Mesodermal cell (in vitro differentiated cells): ENCODE data around the gene SUSD5. TPM values are rescaled to one million over a fixed set of nuclear protein-coding genes. Genes with fewer than 3 reads are reported as not detected.

Source experiments
- H3K27ac ChIP-seq: 2 replicates; pipeline ENCODE4 v1.7.0; 2013; ENCODE audit warnings: mild to moderate bottlenecking, low read depth, low read length, moderate library complexity; ENCODE audit not compliant: severe bottlenecking
- H3K36me3 ChIP-seq: 2 replicates; pipeline ENCODE4 v1.7.1; 2013; ENCODE audit warnings: mild to moderate bottlenecking, low read length, moderate library complexity; ENCODE audit not compliant: control insufficient read depth, insufficient read depth
- H3K4me1 ChIP-seq: one replicate; pipeline ENCODE4 v1.7.1; 2013; ENCODE audit warnings: mild to moderate bottlenecking, low read length; ENCODE audit not compliant: insufficient read depth, control insufficient read depth, poor library complexity, severe bottlenecking
- H3K4me3 ChIP-seq: 2 replicates; pipeline ENCODE4 v1.7.0; 2013; ENCODE audit warnings: low read length, control low read depth, mild to moderate bottlenecking; ENCODE audit not compliant: insufficient read depth, poor library complexity, severe bottlenecking; ENCODE audit errors: extremely low read depth
- H3K9me3 ChIP-seq: 2 replicates; pipeline ENCODE4 v1.7.1; 2013; ENCODE audit warnings: mild to moderate bottlenecking, low read length, moderate library complexity; ENCODE audit not compliant: control insufficient read depth
- whole genome bisulfite sequencing, 2 experiments: methylation state at CpG; one replicate each; pipeline ENCODE4 v1.1.5; 2013; ENCODE audit warnings: missing lambda C conversion rate in 2 of 2; ENCODE audit not compliant: insufficient coverage in 2 of 2; 5-methylcytosine and 5-hydroxymethylcytosine counted together
- polyA plus RNA-seq, 2 experiments: library from polyadenylated mRNA; stranded (reverse); fragments of 50-300 nt; gene quantifications; one replicate each; pipeline ENCODE4 v1.2.3, GENCODE V29; 2013

The SUSD5 gene
- polyA plus RNA-seq (2013, experiment 1 of 2): 3.4 TPM
- polyA plus RNA-seq (2013, experiment 2 of 2): 4.0 TPM

GRCh38 chr3:33218446-33219174 lies at the start of gene SUSD5:
Gene SUSD5 (minus strand): TSS chr3:33218810. CDS start chr3:33218797, 13 bp downstream.
- no peaks in the 10 kb centered on the region for H3K36me3 ChIP-seq
- peak within 1 kb of the TSS; percentile 55 for H3K4me3 ChIP-seq
- no peaks in the 10 kb centered on the region for H3K9me3 ChIP-seq
- no peaks in the 10 kb centered on the region for H3K4me1 ChIP-seq
- WGBS, 2 experiments: 1% methylated on average over 52 to 54 of the region's 90 CpGs
- no peak within 1 kb of the TSS for H3K27ac ChIP-seq

- H3K4me3 ChIP-seq: no peak overlapping the region
- 82% methylated on average over 3 of the region's 5 CpGs; no CpG with 5 or more reads in 1 of the 2 experiments for WGBS, 2 experiments
- H3K36me3 ChIP-seq: no peaks in the 10 kb centered on the region
- H3K9me3 ChIP-seq: no peaks in the 10 kb centered on the region
- H3K27ac ChIP-seq: no peak overlapping the region
- no peaks in the 10 kb centered on the region for H3K4me1 ChIP-seq
Observed at GRCh38 chr3:33260104-33260503, 41.5 kb upstream of the SUSD5 start.

DNA sequence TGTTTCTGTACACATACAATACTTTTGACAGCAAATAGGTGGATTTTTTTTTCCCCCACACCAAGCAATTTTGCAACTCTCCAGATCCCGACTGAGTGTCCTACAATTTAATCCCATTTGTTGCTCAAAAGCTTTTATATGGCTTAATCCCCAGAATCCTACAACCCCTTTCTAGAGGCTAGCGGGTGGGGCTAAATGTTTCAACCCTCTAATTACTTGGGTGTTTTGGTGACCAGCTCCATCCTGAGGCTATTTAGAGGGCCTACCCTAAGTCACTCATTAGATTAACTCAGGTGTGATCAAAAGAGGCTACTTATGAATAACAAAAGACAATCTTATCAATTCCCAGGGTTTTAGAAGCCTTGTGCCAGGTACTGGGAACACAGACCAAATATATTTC lies 37.6 kb upstream of the SUSD5 start:
- H3K36me3 ChIP-seq: no peaks in the 10 kb centered on the region
- no peak overlapping the region for H3K4me3 ChIP-seq
- WGBS, 2 experiments: 100% methylated on average over 1 of the region's 2 CpGs
- no peaks in the 10 kb centered on the region for H3K4me1 ChIP-seq
- H3K9me3 ChIP-seq: no peaks in the 10 kb centered on the region
- H3K27ac ChIP-seq: no peak overlapping the region

GRCh38 chr3:33250712-33251111 lies 32.1 kb upstream of the SUSD5 start:
- WGBS, 2 experiments: no CpG with 5 or more reads among the region's 1 CpG
- Histone ChIP-seq H3K36me3 (no peaks in the 10 kb centered on the region), H3K9me3 (no peaks in the 10 kb centered on the region), H3K4me1 (peaks cover 7% of the 10 kb centered on the region), H3K4me3 (no peak overlapping the region), H3K27ac (no peak overlapping the region)

DNA sequence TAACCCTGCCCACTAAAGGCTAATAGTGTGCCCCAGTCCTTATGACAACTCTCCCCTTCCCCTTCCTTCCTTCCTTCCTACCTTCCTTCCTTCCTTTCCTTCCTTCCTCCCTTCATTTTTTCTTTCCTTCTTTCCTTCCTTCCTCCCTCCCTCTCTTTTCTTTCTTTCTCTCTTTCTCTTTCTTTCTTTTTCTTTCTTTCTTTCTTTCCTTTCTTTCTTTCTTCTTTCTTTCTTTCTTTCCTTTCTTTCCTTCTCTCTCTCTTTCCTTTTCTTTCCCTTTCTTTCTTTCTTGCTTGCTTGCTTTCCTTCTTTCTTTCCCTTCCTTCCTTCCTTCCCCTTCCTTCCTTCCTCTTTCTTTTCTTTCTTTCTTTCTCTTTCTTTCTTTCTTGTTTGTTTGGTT lies 28.2 kb upstream of the SUSD5 start:
- no peak overlapping the region for H3K4me3 ChIP-seq
- no peak overlapping the region for H3K27ac ChIP-seq
- no peaks in the 10 kb centered on the region for H3K36me3 ChIP-seq
- H3K4me1 ChIP-seq: peaks cover 7% of the 10 kb centered on the region
- H3K9me3 ChIP-seq: no peaks in the 10 kb centered on the region

- no peaks in the 10 kb centered on the region for H3K4me1 ChIP-seq
- no peaks in the 10 kb centered on the region for H3K9me3 ChIP-seq
- H3K36me3 ChIP-seq: no peaks in the 10 kb centered on the region
- no peak overlapping the region for H3K4me3 ChIP-seq
- no CpG with 5 or more reads among the region's 1 CpG for WGBS, 2 experiments
- no peak overlapping the region for H3K27ac ChIP-seq
Observed at GRCh38 chr3:33240261-33240660, 21.7 kb upstream of the SUSD5 start.

DNA sequence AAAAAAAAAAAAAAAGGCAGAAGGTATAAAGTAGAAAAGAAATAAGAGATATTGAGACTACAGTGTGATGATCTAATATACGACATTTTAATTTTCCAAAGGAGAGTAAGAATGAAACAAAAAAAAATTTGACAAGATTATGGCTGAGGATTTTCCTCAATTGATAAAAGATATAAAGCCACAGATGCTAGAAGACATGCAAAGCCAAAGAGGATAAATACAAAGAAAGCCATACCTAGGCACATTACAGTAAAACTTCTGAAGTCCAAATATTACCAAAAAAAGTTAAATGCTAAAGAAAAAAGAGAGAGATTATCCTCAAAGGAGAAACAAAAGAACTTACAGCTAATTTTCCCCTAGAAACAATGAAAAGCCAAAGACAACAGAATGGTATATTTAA lies 20.3 kb upstream of the SUSD5 start:
- H3K36me3 ChIP-seq: no peaks in the 10 kb centered on the region
- 100% methylated on average over 1 of the region's 1 CpG; no CpG with 5 or more reads in 1 of the 2 experiments for WGBS, 2 experiments
- no peak overlapping the region for H3K27ac ChIP-seq
- H3K9me3 ChIP-seq: no peaks in the 10 kb centered on the region
- H3K4me1 ChIP-seq: no peaks in the 10 kb centered on the region
- no peak overlapping the region for H3K4me3 ChIP-seq

- 78% methylated on average over 1 of the region's 4 CpGs; no CpG with 5 or more reads in 1 of the 2 experiments for WGBS, 2 experiments
- Histone ChIP-seq H3K9me3 (no peaks in the 10 kb centered on the region), H3K4me3 (no peak overlapping the region), H3K4me1 (no peaks in the 10 kb centered on the region), H3K36me3 (no peaks in the 10 kb centered on the region), H3K27ac (no peak overlapping the region)
Observed at GRCh38 chr3:33237439-33237838, 18.8 kb upstream of the SUSD5 start.

DNA sequence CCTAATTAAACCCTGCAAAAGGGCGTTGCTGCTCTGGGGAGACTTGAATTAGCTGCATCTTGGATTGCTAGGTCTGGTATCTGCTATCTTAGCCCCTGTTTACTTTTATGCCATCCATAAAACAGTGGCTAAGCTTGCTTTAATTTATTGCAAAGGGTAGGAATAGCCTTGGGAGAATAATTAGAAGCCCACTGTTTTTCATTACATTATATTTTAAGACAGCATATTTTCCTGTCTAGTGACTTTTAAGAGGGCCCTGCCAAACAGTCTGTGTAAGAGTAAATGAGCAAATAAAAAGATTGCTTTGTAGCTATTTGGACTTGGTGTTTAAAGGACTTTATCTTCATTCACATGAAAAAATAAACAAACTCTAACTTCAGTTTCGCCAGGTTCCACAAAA lies 17.4 kb upstream of the SUSD5 start:
- 100% methylated on average over 1 to 2 of the region's 2 CpGs for WGBS, 2 experiments

GRCh38 chr3:33233884-33234283 lies 15.3 kb upstream of the SUSD5 start:
- WGBS, 2 experiments: 80 to 88% methylated on average over 1 of the region's 1 CpG
- Histone ChIP-seq H3K27ac (no peak overlapping the region), H3K4me1 (no peaks in the 10 kb centered on the region), H3K36me3 (no peaks in the 10 kb centered on the region), H3K9me3 (no peaks in the 10 kb centered on the region), H3K4me3 (no peak overlapping the region)

More for the DNA sequence above, 17.4 kb upstream of the SUSD5 start:
- Histone ChIP-seq H3K9me3 (no peaks in the 10 kb centered on the region), H3K4me1 (no peaks in the 10 kb centered on the region), H3K4me3 (no peak overlapping the region), H3K36me3 (no peaks in the 10 kb centered on the region), H3K27ac (no peak overlapping the region)

DNA sequence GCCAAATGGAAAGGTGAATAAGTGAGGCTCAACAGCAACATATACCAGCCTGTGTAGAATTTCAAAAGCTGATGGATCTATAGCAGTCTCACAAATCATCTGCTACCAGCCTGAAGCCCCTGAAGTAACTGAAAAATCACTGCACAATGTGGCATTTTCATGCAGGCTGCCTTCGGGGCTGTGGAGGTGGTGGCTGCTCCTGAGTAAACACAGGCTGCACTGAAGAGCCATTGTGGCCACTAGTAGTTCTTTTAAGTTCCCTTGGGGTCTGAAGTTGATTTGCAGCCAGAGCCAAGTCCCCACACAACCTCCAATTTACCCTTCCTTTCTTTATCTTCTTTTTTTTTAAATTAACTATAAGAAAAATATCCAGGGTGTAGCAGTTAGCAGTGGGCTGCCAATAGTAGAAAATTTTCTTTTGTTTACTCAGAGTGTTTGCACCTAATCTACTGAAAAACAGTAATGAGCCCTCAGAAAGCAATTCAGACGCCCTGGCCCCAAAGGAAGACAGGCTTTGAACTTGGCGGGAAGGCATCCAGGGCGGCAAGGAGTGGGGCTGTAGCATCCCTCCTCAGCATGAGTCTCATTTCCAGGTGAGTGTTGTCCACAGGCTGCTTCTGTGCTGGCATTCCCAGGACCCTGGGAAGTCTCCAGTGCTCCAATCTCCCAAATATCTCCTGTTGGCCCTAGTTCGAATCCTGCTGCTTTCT lies 13.3 kb upstream of the SUSD5 start:
- Histone ChIP-seq H3K27ac (no peak overlapping the region), H3K4me1 (no peaks in the 10 kb centered on the region), H3K36me3 (no peaks in the 10 kb centered on the region), H3K9me3 (no peaks in the 10 kb centered on the region), H3K4me3 (no peak overlapping the region)
- 78% methylated on average over 4 of the region's 5 CpGs for WGBS, 2 experiments
